Small intestine (tissue), 7 donors: ENCODE measurements around the gene DDR1. TPM values are rescaled to one million over a fixed set of nuclear protein-coding genes. Genes with fewer than 3 reads are reported as not detected.

ENCODE experiments used
- DNase-seq, 2 donors: peaks; one replicate each; pipeline versions ENCODE4 v3.0.0 to v3.0.0-alpha.2; 2013
- FAIRE-seq: peaks from 2 replicates; lab custom pipeline; 2012; peaks lifted over from hg19 to GRCh38; lab: Jason Lieb, UNC
- H3K27ac ChIP-seq, 3 donors: one replicate each; pipeline ENCODE4 v1.5.1; 2013; ENCODE audit warnings: low read length in 2 of 3, mild to moderate bottlenecking in 2 of 3, control low read depth in 1 of 3, inconsistent platforms in 1 of 3, low read depth in 1 of 3, moderate library complexity in 1 of 3
- H3K27me3 ChIP-seq, 3 donors: one replicate each; pipeline ENCODE4 v1.6.1; 2013; ENCODE audit warnings: low read length in 3 of 3, inconsistent platforms in 1 of 3; ENCODE audit not compliant: control insufficient read depth in 3 of 3, insufficient read depth in 3 of 3
- H3K36me3 ChIP-seq, 3 donors: one replicate each; pipeline ENCODE4 v1.6.1; 2013; ENCODE audit warnings: low read length in 3 of 3, inconsistent platforms in 1 of 3, low read depth in 1 of 3, mild to moderate bottlenecking in 1 of 3, moderate library complexity in 1 of 3; ENCODE audit not compliant: control insufficient read depth in 3 of 3, insufficient read depth in 2 of 3
- H3K4me1 ChIP-seq, 3 donors: one replicate each; pipeline ENCODE4 v1.6.1; 2013; ENCODE audit warnings: low read length in 2 of 3, inconsistent platforms in 1 of 3, low read depth in 1 of 3, mild to moderate bottlenecking in 1 of 3, moderate library complexity in 1 of 3; ENCODE audit not compliant: control insufficient read depth in 3 of 3, insufficient read depth in 2 of 3
- H3K4me3 ChIP-seq, 3 donors: one replicate each; pipeline ENCODE4 v1.5.1; 2013; ENCODE audit warnings: low read length in 3 of 3, control low read depth in 1 of 3, inconsistent platforms in 1 of 3, low read depth in 1 of 3, mild to moderate bottlenecking in 1 of 3, moderate library complexity in 1 of 3
- H3K9me3 ChIP-seq, 2 donors: one replicate each; pipeline ENCODE4 v1.6.1; 2013; ENCODE audit warnings: low read depth in 1 of 2, low read length in 1 of 2; ENCODE audit not compliant: control insufficient read depth in 2 of 2, insufficient read depth in 1 of 2
- WGBS, 3 donors: extraction: QIAGEN DNeasy Blood & Tissue Kit; methylation state at CpG; one replicate each; pipeline ENCODE4 v1.1.7; 2013; 5-methylcytosine and 5-hydroxymethylcytosine counted together
- polyA plus RNA-seq, 4 donors: library from polyadenylated mRNA; stranded (reverse) in 3 of 4; unstranded in 1 of 4; fragments of 200-250 nt in 3 of 4; fragments of 120-200 nt in 1 of 4; gene quantifications; one replicate each; pipeline versions ENCODE4 v1.2.1 to v1.2.3, GENCODE V29; 2013
- donor health status: healthy with polysubstance abuse.
- donor health status: control.
- donor health status: control.
- donor health status: Bipolar disorder and iron deficiency.
- donor health status: healthy.

The DDR1 gene
- polyA plus RNA-seq, 4 donors, result 45.7 to 185 (median 66.5) TPM

DNA sequence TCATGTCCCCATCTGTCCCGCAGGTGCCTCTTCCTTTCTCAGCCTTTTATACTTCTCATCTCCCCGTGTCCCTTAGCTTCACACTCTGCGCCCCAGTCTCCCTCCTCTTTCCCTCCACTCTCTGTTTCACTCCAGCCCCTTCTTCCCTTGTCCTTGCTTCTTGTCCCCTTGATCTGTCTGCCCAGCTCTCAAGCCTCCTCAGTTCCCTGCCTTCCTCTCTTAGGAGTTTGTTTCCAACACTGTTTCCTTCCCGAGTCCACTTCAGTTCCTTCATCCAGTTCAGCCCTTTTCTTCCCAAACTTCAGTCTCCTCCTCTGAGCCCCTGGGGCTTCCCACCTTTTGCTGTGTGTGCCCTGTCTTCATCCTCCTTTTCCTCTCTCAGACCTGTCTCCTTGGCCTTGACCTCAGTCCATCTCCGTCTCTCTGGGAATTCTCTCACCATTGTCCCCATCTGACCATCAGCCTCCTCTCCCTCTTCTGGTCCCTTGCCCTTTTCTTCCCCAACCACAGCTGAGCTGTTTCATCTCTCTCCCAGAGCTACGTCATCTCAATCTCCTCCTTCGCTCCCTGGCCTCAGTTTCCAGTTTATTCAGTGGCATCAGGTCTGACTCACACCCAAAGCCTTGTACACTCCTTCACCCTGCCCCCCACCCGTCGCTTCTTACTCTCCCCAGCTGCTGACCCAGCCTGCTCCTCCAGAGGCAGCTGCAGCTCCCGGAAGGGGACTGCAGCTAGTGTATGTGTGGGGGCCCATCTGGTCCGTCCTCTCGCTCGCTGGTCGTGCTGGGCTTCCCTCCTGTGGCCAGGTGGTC lies 2.7 kb upstream of the DDR1 start:
- DNase-seq (peak in 1 of 2 donors; percentile 31), FAIRE-seq (no peak)
- Histone ChIP-seq H3K4me1 (peaks cover 0 to 38% (median 6%) of the 10 kb centered on the region in 3 donors), H3K9me3 (no peaks in the 10 kb centered on the region), H3K4me3 (peak overlapping the region in 1 of 3 donors; percentile 20), H3K27ac (peak overlapping the region in 2 of 3 donors; percentile 70 to 91), H3K36me3 (peaks cover 0 to 7% (median 0%) of the 10 kb centered on the region in 3 donors), H3K27me3 (no peaks in the 10 kb centered on the region)
- WGBS, 3 donors, result 77 to 85% (median 81%) methylated on average over 13 to 14 of the region's 14 CpGs

DNA sequence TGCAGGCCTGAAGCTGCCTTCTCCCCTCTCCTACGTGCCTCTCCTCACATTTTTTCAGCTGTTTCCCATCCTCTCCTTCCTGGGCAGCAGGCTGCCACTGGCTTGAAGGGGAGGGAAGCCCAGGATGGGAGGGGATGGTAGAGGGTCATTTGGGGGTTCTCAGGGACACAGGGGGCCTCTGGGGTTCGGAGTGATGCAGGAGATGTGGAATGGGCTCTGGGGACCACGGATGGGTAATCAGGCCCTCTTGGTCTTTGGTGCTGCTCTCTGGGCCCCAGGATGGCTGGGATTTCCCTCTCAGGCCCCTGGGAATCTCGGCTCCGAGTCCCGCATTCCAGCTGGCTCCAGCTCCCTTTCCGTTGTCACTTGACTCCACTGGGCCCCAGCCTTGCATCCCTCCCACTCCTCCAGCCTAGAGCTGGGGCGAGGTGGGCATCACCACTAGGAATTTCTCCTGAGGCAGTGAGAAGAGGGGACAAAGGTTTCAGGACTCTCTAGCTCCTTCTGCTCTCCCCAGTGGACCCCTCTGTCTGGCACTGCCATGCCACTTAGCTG lies 2.0 kb upstream of the DDR1 start:
- DNase-seq, result no peak
- Histone ChIP-seq H3K36me3 (peaks cover 0 to 8% (median 0%) of the 10 kb centered on the region in 3 donors), H3K4me3 (no peak overlapping the region), H3K9me3 (no peaks in the 10 kb centered on the region), H3K27me3 (no peaks in the 10 kb centered on the region), H3K4me1 (peaks cover 0 to 42% (median 6%) of the 10 kb centered on the region in 3 donors), H3K27ac (peak overlapping the region in 2 of 3 donors; percentile 70 to 91)
- 28 to 48% (median 48%) methylated on average over 8 of the region's 8 CpGs for WGBS, 3 donors
- FAIRE-seq, result no peak

DNA sequence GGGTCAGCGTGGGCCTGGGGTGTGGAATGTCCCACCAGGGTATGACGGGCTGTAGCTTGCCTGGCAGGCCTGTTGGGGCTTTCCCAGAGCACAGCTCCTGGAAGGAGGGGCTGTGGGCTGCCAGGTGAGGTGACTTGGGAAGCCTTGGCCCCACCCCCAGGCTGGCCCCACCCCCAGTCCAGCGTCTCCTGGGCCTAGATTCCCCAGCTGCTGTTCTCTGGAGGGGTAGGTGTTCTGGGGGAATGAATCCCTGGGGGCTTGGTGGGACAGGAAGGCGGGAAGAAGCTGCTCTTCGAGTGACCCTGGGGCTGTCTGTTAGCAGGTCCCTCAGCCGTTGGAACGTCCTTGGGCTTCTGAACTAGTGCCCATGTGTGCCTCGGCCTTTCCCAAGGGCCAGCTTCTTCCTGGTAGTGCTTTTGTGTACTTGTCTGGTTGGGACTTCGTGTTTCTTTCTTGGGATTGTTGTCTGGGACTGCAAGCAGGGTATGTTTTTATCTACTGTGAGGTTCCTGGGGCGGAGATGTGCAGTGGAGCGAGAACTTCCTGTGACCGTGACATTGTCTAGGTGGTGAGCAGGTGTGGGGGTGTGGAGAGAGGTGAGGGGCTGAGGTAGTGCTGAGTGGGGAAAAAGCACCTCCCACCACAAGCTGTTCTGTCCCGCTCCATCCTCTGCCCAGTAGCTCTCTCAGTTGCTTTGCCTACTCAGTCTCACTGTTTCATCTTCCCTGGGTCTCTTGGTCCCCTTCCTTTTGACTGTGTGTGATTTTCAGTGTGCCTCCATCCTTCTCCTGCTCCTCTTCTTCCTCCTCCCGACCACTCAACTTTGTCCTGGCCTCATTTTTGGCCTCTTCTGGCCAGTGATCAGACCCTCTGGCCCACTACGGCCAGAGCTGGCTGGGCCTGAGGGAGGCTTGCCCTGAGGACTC lies 1.3 kb upstream of the DDR1 start:
- Histone ChIP-seq H3K4me3 (peak overlapping the region; percentile 61 to 88 (median 72)), H3K27me3 (no peaks in the 10 kb centered on the region), H3K9me3 (no peaks in the 10 kb centered on the region), H3K36me3 (peaks cover 0 to 8% (median 0%) of the 10 kb centered on the region in 3 donors), H3K4me1 (peaks cover 0 to 40% (median 3%) of the 10 kb centered on the region in 3 donors), H3K27ac (peak overlapping the region; percentile 91 to 94 (median 92))
- DNase-seq (peak; percentile 87 to 88), FAIRE-seq (no peak)
- 10 to 46% (median 25%) methylated on average over 15 of the region's 15 CpGs for WGBS, 3 donors

DNA sequence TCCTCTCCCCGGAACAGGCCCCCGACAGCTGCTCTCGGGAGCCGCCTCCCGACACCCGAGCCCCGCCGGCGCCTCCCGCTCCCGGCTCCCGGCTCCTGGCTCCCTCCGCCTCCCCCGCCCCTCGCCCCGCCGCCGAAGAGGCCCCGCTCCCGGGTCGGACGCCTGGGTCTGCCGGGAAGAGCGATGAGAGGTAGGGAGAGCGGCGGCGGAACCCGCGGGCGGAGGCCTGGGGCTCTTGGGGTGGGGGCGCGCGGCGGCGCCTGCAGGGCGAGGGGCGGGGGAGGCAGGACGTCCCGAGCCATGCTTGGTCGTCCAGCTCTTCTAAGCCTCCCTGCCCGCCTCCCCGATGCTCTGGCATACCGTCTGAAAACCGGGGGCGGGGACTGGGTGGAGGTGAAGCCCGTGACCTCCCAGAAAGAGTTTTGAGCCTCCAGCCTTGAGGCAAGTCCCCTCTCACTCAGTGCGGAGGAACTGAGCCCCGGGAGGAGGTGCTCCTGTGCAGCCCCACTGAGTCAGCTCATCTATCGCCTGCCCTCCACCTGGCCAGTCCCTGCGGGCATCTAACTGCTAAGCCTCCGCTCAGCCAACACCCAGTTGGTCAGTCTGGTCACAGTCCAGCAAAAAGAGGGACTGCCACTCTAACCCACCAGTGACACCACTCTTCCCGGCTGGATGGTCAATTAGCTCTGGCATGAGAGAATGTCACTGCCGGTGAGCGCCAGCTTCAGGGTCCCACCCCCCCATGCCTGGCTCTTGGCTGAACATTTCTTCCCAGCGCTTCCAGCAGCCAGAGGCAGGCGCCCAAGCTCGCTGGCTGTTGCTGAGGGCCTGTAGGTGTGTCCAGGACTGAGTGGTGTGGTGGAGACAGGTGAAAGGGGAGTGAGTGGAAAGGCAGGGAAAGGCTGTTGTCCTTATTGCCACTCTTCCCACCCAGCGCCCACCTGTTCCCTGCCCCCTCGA lies 482 bp downstream of the DDR1 start:
- FAIRE-seq (no peak), DNase-seq (peak; percentile 40 to 51)
- Histone ChIP-seq H3K27me3 (no peaks in the 10 kb centered on the region), H3K36me3 (peaks cover 0 to 22% (median 6%) of the 10 kb centered on the region in 3 donors), H3K4me1 (peaks cover 0 to 39% (median 3%) of the 10 kb centered on the region in 3 donors), H3K9me3 (no peaks in the 10 kb centered on the region), H3K4me3 (peak overlapping the region; percentile 61 to 88 (median 75)), H3K27ac (peak overlapping the region; percentile 77 to 94 (median 91))
- 3 to 8% (median 4%) methylated on average over 36 to 59 of the region's 59 CpGs for WGBS, 3 donors

DNA sequence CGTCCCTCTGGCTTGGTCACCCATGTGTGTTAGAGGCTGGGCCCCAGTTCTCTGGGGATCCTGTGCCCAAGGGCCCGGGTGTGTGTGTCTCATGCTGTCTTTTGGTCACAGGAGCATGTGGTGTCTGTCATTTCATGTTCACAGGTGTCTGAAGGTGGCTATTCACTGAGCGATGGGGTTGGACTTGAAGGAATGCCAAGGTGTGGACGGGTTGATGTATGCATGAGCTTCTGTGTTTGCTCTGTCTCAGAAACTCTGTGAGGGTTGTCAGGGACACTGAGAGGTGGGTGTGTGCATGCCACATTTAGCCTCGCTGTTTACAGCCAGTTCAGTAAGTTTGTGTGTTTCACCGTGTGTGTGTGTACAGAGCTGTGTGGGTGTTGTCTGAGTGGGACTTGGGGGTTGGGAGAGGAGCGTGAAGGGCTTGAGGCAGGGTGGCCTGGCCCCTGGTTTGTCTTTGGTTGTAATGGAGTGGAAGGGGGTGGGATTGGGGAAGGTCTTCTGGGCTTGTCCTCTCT lies 1.2 kb downstream of the DDR1 start:
- H3K4me3 ChIP-seq, result peak overlapping the region in 2 of 3 donors; percentile 75 to 88
- peak; percentile 72 to 79 for DNase-seq
- peak overlapping the region; percentile 77 to 94 (median 91) for H3K27ac ChIP-seq
- 10 to 25% (median 23%) methylated on average over 7 of the region's 7 CpGs for WGBS, 3 donors
- H3K9me3 ChIP-seq, result no peaks in the 10 kb centered on the region
- no peaks in the 10 kb centered on the region for H3K27me3 ChIP-seq
- no peak for FAIRE-seq
- peaks cover 0 to 37% (median 3%) of the 10 kb centered on the region in 3 donors for H3K4me1 ChIP-seq
- H3K36me3 ChIP-seq, result peaks cover 0 to 29% (median 9%) of the 10 kb centered on the region in 3 donors

DNA sequence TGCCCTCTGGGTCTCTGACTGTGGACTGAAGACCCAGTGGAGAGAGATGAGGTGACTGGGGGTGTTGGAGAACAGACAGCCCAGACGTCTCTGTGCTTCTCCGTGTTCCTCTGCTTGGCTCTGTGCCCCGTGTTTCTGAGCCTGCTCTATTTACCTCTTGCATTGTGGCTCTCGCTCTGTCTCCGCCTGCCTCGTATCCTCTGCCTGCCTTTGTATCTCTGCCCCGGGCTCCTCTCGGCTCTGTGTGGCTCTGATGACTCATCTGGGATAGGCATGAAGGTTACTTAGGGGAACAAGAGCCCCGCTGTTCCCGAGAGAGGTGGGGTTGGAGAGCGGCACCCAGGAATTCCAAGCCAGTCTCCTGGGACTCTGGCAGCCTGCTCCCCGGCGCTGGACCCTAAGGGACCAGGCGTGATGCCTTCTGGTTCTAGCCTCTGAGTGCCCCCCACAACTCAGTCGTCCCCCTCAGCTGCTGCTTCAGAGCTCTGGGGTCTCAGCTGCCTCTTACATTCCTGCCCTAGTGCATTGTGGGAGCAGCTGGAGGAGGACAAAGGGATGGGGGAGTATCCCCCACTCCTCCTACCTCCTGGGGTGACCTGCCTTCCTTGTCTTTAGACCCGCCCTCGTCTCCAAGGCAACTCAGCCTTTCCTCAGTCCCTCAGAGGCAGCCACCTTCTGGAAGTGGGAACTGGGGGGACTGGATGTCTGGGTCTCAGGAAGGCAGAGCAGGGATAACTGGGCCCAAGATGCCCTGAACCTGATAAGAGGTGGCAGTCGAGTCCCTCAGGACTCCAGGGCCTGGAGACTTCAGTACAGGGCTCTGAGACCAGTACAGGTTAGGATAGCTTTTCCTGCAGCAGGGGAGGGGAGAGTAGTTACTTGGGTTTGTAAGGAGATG lies 1.9 kb downstream of the DDR1 start:
- Histone ChIP-seq H3K36me3 (peaks cover 0 to 36% (median 11%) of the 10 kb centered on the region in 3 donors), H3K4me3 (peak overlapping the region in 2 of 3 donors; percentile 75 to 88), H3K27ac (peak overlapping the region; percentile 77 to 91 (median 79)), H3K4me1 (peaks cover 0 to 35% (median 3%) of the 10 kb centered on the region in 3 donors), H3K27me3 (no peaks in the 10 kb centered on the region), H3K9me3 (no peaks in the 10 kb centered on the region)
- WGBS, 3 donors, result 10 to 28% (median 26%) methylated on average over 15 to 18 of the region's 18 CpGs
- peak; percentile 85 to 88 for DNase-seq
- no peak for FAIRE-seq
